ENCODE measurements around the gene MGRN1.
A peak's percentile ranks its signal among the peaks of the same experiment; 100 is the strongest.

Gene MGRN1

GRCh38 chr16:4624015-4624826 lies at the start of gene MGRN1:
Gene MGRN1, plus strand, starts transcription at chr16:4624826. Its CDS starts 135 bp downstream, at chr16:4624961.
- DNase-seq (ENCODE audit: low read depth): peak; percentile 84

- no peak for DNase-seq (ENCODE audit: low read depth)
These were observed 49.5 kb upstream of the MGRN1 start for GRCh38 chr16:4574919-4575705.

GRCh38 chr16:4576008-4576407 lies 48.6 kb upstream of the MGRN1 start:
- no peak for DNase-seq (ENCODE audit: low read depth)

GRCh38 chr16:4578961-4579530 lies 45.6 kb upstream of the MGRN1 start:
- DNase-seq (ENCODE audit: low read depth): no peak

GRCh38 chr16:4580250-4580649 lies 44.4 kb upstream of the MGRN1 start:
- DNase-seq (ENCODE audit: low read depth): no peak

GRCh38 chr16:4583906-4584305 lies 40.7 kb upstream of the MGRN1 start:
- no peak for DNase-seq (ENCODE audit: low read depth)

- DNase-seq (ENCODE audit: low read depth): no peak
These were observed 38.3 kb upstream of the MGRN1 start for GRCh38 chr16:4586291-4586690.

GRCh38 chr16:4588386-4588785 lies 36.2 kb upstream of the MGRN1 start:
- no peak for DNase-seq (ENCODE audit: low read depth)

GRCh38 chr16:4588961-4589360 lies 35.7 kb upstream of the MGRN1 start:
- DNase-seq (ENCODE audit: low read depth): no peak

- no peak for DNase-seq (ENCODE audit: low read depth)
These were observed 33.4 kb upstream of the MGRN1 start for GRCh38 chr16:4591191-4591590.

GRCh38 chr16:4591706-4592470 lies 32.7 kb upstream of the MGRN1 start:
- DNase-seq (ENCODE audit: low read depth): no peak

- DNase-seq (ENCODE audit: low read depth): no peak
These were observed 31.5 kb upstream of the MGRN1 start for GRCh38 chr16:4593086-4593485.

GRCh38 chr16:4594433-4595410 lies 29.9 kb upstream of the MGRN1 start:
- DNase-seq (ENCODE audit: low read depth): no peak

- no peak for DNase-seq (ENCODE audit: low read depth)
These were observed 27.5 kb upstream of the MGRN1 start for GRCh38 chr16:4597174-4597573.

GRCh38 chr16:4599037-4599436 lies 25.6 kb upstream of the MGRN1 start:
- no peak for DNase-seq (ENCODE audit: low read depth)

- DNase-seq (ENCODE audit: low read depth): no peak
These were observed 25.1 kb upstream of the MGRN1 start for GRCh38 chr16:4599545-4599944.

GRCh38 chr16:4601036-4601863 lies 23.4 kb upstream of the MGRN1 start:
- no peak for DNase-seq (ENCODE audit: low read depth)

GRCh38 chr16:4601864-4602186 lies 22.8 kb upstream of the MGRN1 start:
- DNase-seq (ENCODE audit: low read depth): no peak

- no peak for DNase-seq (ENCODE audit: low read depth)
These were observed 22.3 kb upstream of the MGRN1 start for GRCh38 chr16:4602331-4602730.

GRCh38 chr16:4603624-4604170 lies 20.9 kb upstream of the MGRN1 start:
- no peak for DNase-seq (ENCODE audit: low read depth)

Data from activated gamma-delta T cell treated with anti-CD3 and anti-CD28 coated beads, Interleukin-2, amount 50 U/mL, for 16 hours (primary cell).